Sigmoid colon (tissue), 4 donors: ENCODE measurements around the gene ERVH48-1.
"Not testable (repeated sequence)": the region's sequence is repeated elsewhere in the genome, so short reads cannot be mapped to it uniquely, and the experiment has no call there.

Experiments
- POLR2AphosphoS5 ChIP-seq, 4 donors: sonication (generic); formaldehyde crosslinking; IDR thresholded peaks; one replicate each; pipeline ENCODE4 v1.6.1; 2017; ENCODE audit warnings: antibody characterized with exemption in 4 of 4
- TF ChIP-seq, protein P1 (sequence below), 4 experiments: fragments of 450-650 bp in 3 of 4; fragments of 200-600 bp in 1 of 4; IDR thresholded peaks; one replicate each; pipeline ENCODE4 v1.5.1; 2016 to 2019; ENCODE audit warnings: antibody characterized with exemption in 4 of 4, mild to moderate bottlenecking in 3 of 4, moderate library complexity in 2 of 4

DNA sequence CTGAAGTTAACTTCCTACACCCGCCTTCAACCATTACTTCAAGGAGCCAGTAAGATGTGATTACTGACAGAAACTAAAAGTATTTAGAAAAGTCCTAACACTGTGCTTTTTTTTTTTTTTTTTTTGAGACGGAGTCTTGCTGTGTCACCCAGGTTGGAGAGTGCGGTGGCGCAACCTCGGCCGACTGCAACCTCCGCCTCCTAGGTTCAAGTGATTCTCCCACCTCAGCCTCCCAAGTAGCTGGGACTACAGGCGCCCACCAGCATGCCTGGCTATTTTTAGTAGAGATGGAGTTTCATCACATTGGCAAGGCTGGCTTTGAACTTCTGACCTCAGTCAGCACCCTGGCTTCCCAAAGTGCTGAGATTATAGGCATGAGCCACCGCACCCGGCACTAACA is 49.6 kb downstream of the ERVH48-1 start:
- TF ChIP-seq, protein P1, sequence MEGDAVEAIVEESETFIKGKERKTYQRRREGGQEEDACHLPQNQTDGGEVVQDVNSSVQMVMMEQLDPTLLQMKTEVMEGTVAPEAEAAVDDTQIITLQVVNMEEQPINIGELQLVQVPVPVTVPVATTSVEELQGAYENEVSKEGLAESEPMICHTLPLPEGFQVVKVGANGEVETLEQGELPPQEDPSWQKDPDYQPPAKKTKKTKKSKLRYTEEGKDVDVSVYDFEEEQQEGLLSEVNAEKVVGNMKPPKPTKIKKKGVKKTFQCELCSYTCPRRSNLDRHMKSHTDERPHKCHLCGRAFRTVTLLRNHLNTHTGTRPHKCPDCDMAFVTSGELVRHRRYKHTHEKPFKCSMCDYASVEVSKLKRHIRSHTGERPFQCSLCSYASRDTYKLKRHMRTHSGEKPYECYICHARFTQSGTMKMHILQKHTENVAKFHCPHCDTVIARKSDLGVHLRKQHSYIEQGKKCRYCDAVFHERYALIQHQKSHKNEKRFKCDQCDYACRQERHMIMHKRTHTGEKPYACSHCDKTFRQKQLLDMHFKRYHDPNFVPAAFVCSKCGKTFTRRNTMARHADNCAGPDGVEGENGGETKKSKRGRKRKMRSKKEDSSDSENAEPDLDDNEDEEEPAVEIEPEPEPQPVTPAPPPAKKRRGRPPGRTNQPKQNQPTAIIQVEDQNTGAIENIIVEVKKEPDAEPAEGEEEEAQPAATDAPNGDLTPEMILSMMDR (IDR thresholded peaks at IDR 0.05) = not testable (repeated sequence)
- not testable (repeated sequence) for TF ChIP-seq POLR2AphosphoS5 (IDR thresholded peaks at IDR 0.05)
